Measurements from ENCODE around the gene C2orf81.

C2orf81 gene

DNA sequence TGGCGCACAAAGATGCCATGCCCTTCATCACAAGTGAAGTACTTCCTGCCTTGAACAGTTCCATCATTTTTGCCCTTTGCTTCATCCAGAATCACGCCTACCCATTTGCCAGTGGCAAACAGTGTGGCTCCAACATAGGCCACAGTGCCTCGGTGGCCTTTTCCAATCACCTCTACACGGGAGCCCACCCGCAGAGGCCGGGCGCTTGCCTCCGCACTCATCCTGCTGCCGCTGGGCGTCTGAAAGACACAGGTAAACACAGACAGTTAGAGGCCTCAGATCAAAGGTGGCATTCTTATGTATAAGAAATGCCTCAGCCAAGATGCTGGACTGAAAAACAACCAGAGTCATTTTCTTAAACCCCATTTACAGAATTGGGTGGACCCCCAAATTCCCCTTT is 43.4 kb downstream of the C2orf81 start:
- TF ChIP-seq, protein P1, sequence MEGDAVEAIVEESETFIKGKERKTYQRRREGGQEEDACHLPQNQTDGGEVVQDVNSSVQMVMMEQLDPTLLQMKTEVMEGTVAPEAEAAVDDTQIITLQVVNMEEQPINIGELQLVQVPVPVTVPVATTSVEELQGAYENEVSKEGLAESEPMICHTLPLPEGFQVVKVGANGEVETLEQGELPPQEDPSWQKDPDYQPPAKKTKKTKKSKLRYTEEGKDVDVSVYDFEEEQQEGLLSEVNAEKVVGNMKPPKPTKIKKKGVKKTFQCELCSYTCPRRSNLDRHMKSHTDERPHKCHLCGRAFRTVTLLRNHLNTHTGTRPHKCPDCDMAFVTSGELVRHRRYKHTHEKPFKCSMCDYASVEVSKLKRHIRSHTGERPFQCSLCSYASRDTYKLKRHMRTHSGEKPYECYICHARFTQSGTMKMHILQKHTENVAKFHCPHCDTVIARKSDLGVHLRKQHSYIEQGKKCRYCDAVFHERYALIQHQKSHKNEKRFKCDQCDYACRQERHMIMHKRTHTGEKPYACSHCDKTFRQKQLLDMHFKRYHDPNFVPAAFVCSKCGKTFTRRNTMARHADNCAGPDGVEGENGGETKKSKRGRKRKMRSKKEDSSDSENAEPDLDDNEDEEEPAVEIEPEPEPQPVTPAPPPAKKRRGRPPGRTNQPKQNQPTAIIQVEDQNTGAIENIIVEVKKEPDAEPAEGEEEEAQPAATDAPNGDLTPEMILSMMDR (IDR thresholded peaks at IDR 0.05; ENCODE audit: borderline replicate concordance, extremely low read depth, low read length, poor library complexity, severe bottlenecking), result no peak
- no peak for TF ChIP-seq EZH2 (IDR thresholded peaks at IDR 0.05; ENCODE audit: borderline replicate concordance, low read depth, low read length, severe bottlenecking)
- Histone ChIP-seq H3K79me2 (ENCODE audit: insufficient read depth, low read length) (peaks cover 45% of the 10 kb centered on the region), H3K27ac (ENCODE audit: low read length) (no peak overlapping the region), H3K9ac (ENCODE audit: low read depth, low read length) (no peak overlapping the region), H4K20me1 (ENCODE audit: insufficient read depth, low read length) (peaks cover 48% of the 10 kb centered on the region), H3K36me3 (ENCODE audit: insufficient read depth, low read length) (peaks cover 30% of the 10 kb centered on the region), H3K4me1 (ENCODE audit: insufficient read depth, low read length) (peaks cover 11% of the 10 kb centered on the region), H3K4me2 (ENCODE audit: insufficient read depth, low read length) (no peak overlapping the region), H2AFZ (ENCODE audit: low read depth, low read length) (no peak overlapping the region), H3K4me3 (ENCODE audit: low read depth in 1 of 2, low read length in 2 of 2) (no peak overlapping the region), H3K9me3 (ENCODE audit: insufficient read depth, low read length, severe bottlenecking) (no peaks in the 10 kb centered on the region), H3K27me3 (ENCODE audit: insufficient read depth, low read length, poor library complexity) (no peaks in the 10 kb centered on the region)
- no peak for DNase-seq
- ATAC-seq (ENCODE audit: insufficient read depth, low read depth), result no peak

GRCh38 chr2:74375838-74376237 is 45.6 kb downstream of the C2orf81 start:
- H3K4me2 ChIP-seq (ENCODE audit: insufficient read depth, low read length), result no peak overlapping the region
- H3K9ac ChIP-seq (ENCODE audit: low read depth, low read length), result no peak overlapping the region
- no peak for ATAC-seq (ENCODE audit: insufficient read depth, low read depth)
- TF ChIP-seq, protein P1 (IDR thresholded peaks at IDR 0.05; ENCODE audit: borderline replicate concordance, extremely low read depth, low read length, poor library complexity, severe bottlenecking), result no peak
- no peak for TF ChIP-seq EZH2 (IDR thresholded peaks at IDR 0.05; ENCODE audit: borderline replicate concordance, low read depth, low read length, severe bottlenecking)
- DNase-seq, result no peak
- H3K79me2 ChIP-seq (ENCODE audit: insufficient read depth, low read length), result peaks cover 28% of the 10 kb centered on the region
- no peaks in the 10 kb centered on the region for H3K9me3 ChIP-seq (ENCODE audit: insufficient read depth, low read length, severe bottlenecking)
- peaks cover 43% of the 10 kb centered on the region for H4K20me1 ChIP-seq (ENCODE audit: insufficient read depth, low read length)
- H3K27ac ChIP-seq (ENCODE audit: low read length), result no peak overlapping the region
- H3K4me1 ChIP-seq (ENCODE audit: insufficient read depth, low read length), result peaks cover 11% of the 10 kb centered on the region
- H2AFZ ChIP-seq (ENCODE audit: low read depth, low read length), result no peak overlapping the region
- H3K36me3 ChIP-seq (ENCODE audit: insufficient read depth, low read length), result peaks cover 45% of the 10 kb centered on the region
- no peaks in the 10 kb centered on the region for H3K27me3 ChIP-seq (ENCODE audit: insufficient read depth, low read length, poor library complexity)
- H3K4me3 ChIP-seq (ENCODE audit: low read depth in 1 of 2, low read length in 2 of 2), result no peak overlapping the region

- no peak for DNase-seq
- TF ChIP-seq EZH2 (IDR thresholded peaks at IDR 0.05; ENCODE audit: borderline replicate concordance, low read depth, low read length, severe bottlenecking), result no peak
- TF ChIP-seq, protein P1 (IDR thresholded peaks at IDR 0.05; ENCODE audit: borderline replicate concordance, extremely low read depth, low read length, poor library complexity, severe bottlenecking), result no peak
Measured at GRCh38 chr2:74374509-74375205, 46.8 kb downstream of the C2orf81 start.

More at GRCh38 chr2:74374509-74375205, 46.8 kb downstream of the C2orf81 start:
- H3K36me3 ChIP-seq (ENCODE audit: insufficient read depth, low read length), result peaks cover 57% of the 10 kb centered on the region
- H2AFZ ChIP-seq (ENCODE audit: low read depth, low read length), result no peak overlapping the region
- H3K9me3 ChIP-seq (ENCODE audit: insufficient read depth, low read length, severe bottlenecking), result no peaks in the 10 kb centered on the region
- H3K9ac ChIP-seq (ENCODE audit: low read depth, low read length), result no peak overlapping the region
- H3K27ac ChIP-seq (ENCODE audit: low read length), result no peak overlapping the region
- ATAC-seq (ENCODE audit: insufficient read depth, low read depth), result peak; percentile 34; the same call in 2 of the 3 replicates
- H4K20me1 ChIP-seq (ENCODE audit: insufficient read depth, low read length), result peaks cover 32% of the 10 kb centered on the region
- H3K27me3 ChIP-seq (ENCODE audit: insufficient read depth, low read length, poor library complexity), result no peaks in the 10 kb centered on the region
- no peaks in the 10 kb centered on the region; the same call in none of the 2 replicates for H3K4me1 ChIP-seq (ENCODE audit: insufficient read depth, low read length)
- H3K4me2 ChIP-seq (ENCODE audit: insufficient read depth, low read length), result no peak overlapping the region
- no peak overlapping the region for H3K4me3 ChIP-seq (ENCODE audit: low read depth in 1 of 2, low read length in 2 of 2)
- peaks cover 16% of the 10 kb centered on the region for H3K79me2 ChIP-seq (ENCODE audit: insufficient read depth, low read length)
